Gastrocnemius medialis (tissue), 4 donors: Measurements from ENCODE around the gene HOXC6. TPM values are rescaled to one million over a fixed set of nuclear protein-coding genes. Genes with fewer than 3 reads are reported as not detected.

Source experiments
- ATAC-seq, 2 donors: fragments of 150-250 bp; one replicate each; pipeline ENCODE4 v1.9.1; 2016
- DNase-seq, 2 donors: peaks; one replicate each; pipeline ENCODE4 v3.0.0-alpha.2; 2019
- H3K27ac ChIP-seq, 4 donors: fragments of 200-600 bp; sonication (generic); 1 replicate in 1 of 4; 2 replicates in 3 of 4; pipeline ENCODE4 v1.5.1; 2016 to 2018; ENCODE audit warnings: mild to moderate bottlenecking in 2 of 4, moderate library complexity in 1 of 4
- H3K27me3 ChIP-seq, 3 donors: fragments of 200-600 bp; sonication (generic) in 2 of 3; 1 replicate in 1 of 3; 2 replicates in 2 of 3; pipeline versions ENCODE4 v1.5.1 to v1.6.0; 2016 to 2019; ENCODE audit warnings: mild to moderate bottlenecking in 1 of 3, moderate library complexity in 1 of 3
- H3K36me3 ChIP-seq, 2 donors: fragments of 200-600 bp; sonication (generic) in 1 of 2; one replicate each; pipeline ENCODE4 v1.5.1; 2017 to 2018
- H3K4me1 ChIP-seq, 2 donors: fragments of 200-600 bp; sonication (generic) in 1 of 2; one replicate each; pipeline ENCODE4 v1.5.1; 2016 to 2017; ENCODE audit warnings: mild to moderate bottlenecking in 2 of 2
- H3K4me3 ChIP-seq, 4 donors: fragments of 200-600 bp; sonication (generic) in 3 of 4; 1 replicate in 1 of 4; 2 replicates in 3 of 4; pipeline ENCODE4 v1.5.1; 2016 to 2019; ENCODE audit warnings: mild to moderate bottlenecking in 2 of 4
- H3K9me3 ChIP-seq, 3 donors: fragments of 200-600 bp; sonication (generic) in 2 of 3; 1 replicate in 1 of 3; 2 replicates in 2 of 3; pipeline ENCODE4 v1.5.1; 2016 to 2019
- POLR2A ChIP-seq, 2 donors: fragments of 450-650 bp; IDR thresholded peaks; one replicate each; pipeline ENCODE4 v1.6.1; 2017; ENCODE audit warnings: antibody characterized with exemption in 2 of 2, mild to moderate bottlenecking in 2 of 2, moderate library complexity in 2 of 2
- in situ Hi-C, 4 donors: fragments of 200-750 bp; cut with MboI; loops; one replicate each; pipeline versions ENCODE4 v1.15.0 to v1.8.0; 2017; ENCODE audit warnings: low sequenced_read_pairs in 4 of 4
- intact Hi-C: fragments of 100-400 bp; cut with DNase I; formaldehyde crosslinking; loops from one replicate; pipeline ENCODE4 v1.15.1; 2023; ENCODE audit warnings: low total_unique reads
- total RNA-seq, 4 donors: library from RNA; depleted of rRNA; stranded (reverse); fragments of >200 nt; gene quantifications; one replicate each; pipeline versions ENCODE4 v1.1.0 to v1.2.3, GENCODE V29; 2016
- TF ChIP-seq, protein P1 (sequence below), 5 experiments: fragments of 450-650 bp in 3 of 5; fragments of 200-600 bp in 2 of 5; sonication (generic) in 2 of 5; IDR thresholded peaks in 4 of 5; conservative IDR thresholded peaks in 1 of 5; 1 replicate in 4 of 5; 2 replicates in 1 of 5; pipeline ENCODE4 v1.5.1; 2016 to 2019; ENCODE audit warnings: antibody characterized with exemption in 5 of 5, mild to moderate bottlenecking in 3 of 5, moderate library complexity in 3 of 5

Gene HOXC6
- total RNA-seq, 4 donors from 2014 or later: 1.0 to 4.7 (median 3.8) TPM

DNA sequence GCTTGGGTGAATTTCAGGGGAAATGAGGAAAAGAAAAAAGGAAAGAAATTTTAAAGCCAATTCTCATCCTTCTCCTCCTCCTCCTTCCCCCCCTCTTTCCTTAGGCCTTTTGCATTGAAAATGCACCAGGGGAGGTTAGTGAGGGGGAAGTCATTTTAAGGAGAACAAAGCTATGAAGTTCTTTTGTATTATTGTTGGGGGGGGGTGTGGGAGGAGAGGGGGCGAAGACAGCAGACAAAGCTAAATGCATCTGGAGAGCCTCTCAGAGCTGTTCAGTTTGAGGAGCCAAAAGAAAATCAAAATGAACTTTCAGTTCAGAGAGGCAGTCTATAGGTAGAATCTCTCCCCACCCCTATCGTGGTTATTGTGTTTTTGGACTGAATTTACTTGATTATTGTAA, 27.3 kb downstream of the HOXC6 start:
- no peak for DNase-seq
- intact Hi-C loops: no loop called here
- H3K27ac ChIP-seq: no peak overlapping the region
- no peak overlapping the region for H3K4me3 ChIP-seq
- H3K4me1 ChIP-seq: peaks cover 4 to 10% of the 10 kb centered on the region in 2 donors
- in situ Hi-C loops: no loop called here
- H3K36me3 ChIP-seq: no peaks in the 10 kb centered on the region
- TF ChIP-seq, protein P1, sequence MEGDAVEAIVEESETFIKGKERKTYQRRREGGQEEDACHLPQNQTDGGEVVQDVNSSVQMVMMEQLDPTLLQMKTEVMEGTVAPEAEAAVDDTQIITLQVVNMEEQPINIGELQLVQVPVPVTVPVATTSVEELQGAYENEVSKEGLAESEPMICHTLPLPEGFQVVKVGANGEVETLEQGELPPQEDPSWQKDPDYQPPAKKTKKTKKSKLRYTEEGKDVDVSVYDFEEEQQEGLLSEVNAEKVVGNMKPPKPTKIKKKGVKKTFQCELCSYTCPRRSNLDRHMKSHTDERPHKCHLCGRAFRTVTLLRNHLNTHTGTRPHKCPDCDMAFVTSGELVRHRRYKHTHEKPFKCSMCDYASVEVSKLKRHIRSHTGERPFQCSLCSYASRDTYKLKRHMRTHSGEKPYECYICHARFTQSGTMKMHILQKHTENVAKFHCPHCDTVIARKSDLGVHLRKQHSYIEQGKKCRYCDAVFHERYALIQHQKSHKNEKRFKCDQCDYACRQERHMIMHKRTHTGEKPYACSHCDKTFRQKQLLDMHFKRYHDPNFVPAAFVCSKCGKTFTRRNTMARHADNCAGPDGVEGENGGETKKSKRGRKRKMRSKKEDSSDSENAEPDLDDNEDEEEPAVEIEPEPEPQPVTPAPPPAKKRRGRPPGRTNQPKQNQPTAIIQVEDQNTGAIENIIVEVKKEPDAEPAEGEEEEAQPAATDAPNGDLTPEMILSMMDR (IDR thresholded peaks at IDR 0.05 in 4 of 5, conservative IDR thresholded peaks at IDR 0.05 in 1 of 5): no peak
- TF ChIP-seq POLR2A (IDR thresholded peaks at IDR 0.05): no peak
- no peaks in the 10 kb centered on the region for H3K9me3 ChIP-seq
- H3K27me3 ChIP-seq: no peaks in the 10 kb centered on the region
- ATAC-seq: no peak

DNA sequence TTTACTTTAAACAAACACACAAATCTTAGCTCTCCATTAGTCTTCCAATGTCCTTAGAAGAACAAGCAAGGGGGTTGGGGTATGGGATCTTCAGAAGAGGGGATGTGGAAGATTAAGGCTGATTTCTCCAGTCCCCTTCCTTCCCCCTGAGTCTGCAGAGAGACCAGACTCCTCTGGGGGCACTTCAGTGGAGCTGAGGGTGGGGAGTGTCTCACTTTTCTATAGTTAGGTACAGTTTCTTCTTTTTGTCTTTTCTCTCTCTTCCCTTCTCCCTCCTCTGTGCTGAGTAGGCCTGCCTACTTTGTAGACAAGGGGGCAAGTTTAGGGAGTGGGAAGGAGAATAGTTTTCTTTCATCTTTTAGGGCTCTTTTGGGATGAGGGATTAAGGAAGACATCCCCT, 27.9 kb downstream of the HOXC6 start:
- Histone ChIP-seq H3K9me3 (no peaks in the 10 kb centered on the region), H3K27me3 (no peaks in the 10 kb centered on the region), H3K4me3 (no peak overlapping the region), H3K36me3 (no peaks in the 10 kb centered on the region), H3K4me1 (peaks cover 4 to 10% of the 10 kb centered on the region in 2 donors), H3K27ac (no peak overlapping the region)
- no peak for DNase-seq
- intact Hi-C loops: no loop called here
- no peak for ATAC-seq
- in situ Hi-C loops: no loop called here
- TF ChIP-seq, protein P1 (IDR thresholded peaks at IDR 0.05 in 4 of 5, conservative IDR thresholded peaks at IDR 0.05 in 1 of 5): no peak
- no peak for TF ChIP-seq POLR2A (IDR thresholded peaks at IDR 0.05)

DNA sequence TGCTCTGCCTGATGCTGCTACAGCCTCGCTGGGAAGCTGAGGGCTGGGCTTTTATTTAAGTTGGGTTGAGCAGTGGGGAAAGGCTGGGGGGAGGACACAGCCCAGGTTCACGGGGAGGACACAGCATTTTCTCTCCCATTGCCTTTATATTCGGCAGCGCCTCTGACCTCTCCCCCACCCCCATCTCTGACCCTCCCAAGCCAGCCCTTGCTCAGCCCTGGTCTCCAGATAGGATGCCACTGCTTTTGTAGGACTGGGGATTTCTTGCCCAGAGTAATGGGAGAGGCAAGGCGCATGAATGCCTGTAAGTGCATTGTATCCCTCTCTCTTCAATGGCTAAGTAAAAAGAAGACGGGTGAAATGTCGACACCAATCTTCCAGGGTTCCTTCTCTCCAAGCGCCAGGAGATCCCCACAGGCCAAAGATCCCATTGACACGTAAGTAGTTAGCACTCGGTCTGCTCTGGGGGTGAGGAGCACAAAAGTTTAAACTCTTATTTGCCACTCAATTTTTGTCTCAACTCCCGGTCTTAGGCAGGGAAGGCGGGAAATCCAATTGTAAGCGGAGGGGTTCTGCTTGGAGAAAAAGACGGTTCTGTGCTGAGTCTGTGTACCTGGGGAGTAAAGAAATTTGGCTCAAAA, 30.0 kb downstream of the HOXC6 start:
- H3K9me3 ChIP-seq: no peaks in the 10 kb centered on the region
- no peak overlapping the region for H3K27ac ChIP-seq
- H3K4me1 ChIP-seq: peaks cover under 1 to 4% of the 10 kb centered on the region in 2 donors
- no peak for ATAC-seq
- no peaks in the 10 kb centered on the region for H3K27me3 ChIP-seq
- no peaks in the 10 kb centered on the region for H3K36me3 ChIP-seq
- no peak overlapping the region for H3K4me3 ChIP-seq
- intact Hi-C loops: no loop called here
- TF ChIP-seq, protein P1 (IDR thresholded peaks at IDR 0.05 in 4 of 5, conservative IDR thresholded peaks at IDR 0.05 in 1 of 5): no peak
- TF ChIP-seq POLR2A (IDR thresholded peaks at IDR 0.05): no peak
- no peak for DNase-seq
- in situ Hi-C loops: no loop called here

DNA sequence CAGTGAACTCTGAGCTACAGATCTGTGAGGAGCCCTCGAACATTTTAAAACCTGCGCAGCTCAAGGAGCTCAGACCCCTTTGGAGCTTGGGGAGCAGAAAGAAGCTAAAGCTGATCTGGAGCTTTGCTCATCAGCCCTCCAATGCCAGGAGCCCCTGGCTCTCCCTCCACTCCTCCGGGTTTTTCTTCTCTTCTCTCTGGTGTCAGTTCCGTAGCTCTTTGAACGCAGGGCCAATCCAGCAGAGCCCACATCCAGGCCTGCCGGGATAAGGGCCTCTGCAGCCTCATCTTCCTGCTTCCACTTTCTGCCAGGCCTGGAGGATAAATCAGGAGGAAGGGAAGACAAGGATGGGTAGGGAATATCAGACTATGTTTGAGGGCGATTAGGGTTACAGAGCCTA, 31.4 kb downstream of the HOXC6 start:
- H3K36me3 ChIP-seq: no peaks in the 10 kb centered on the region
- H3K9me3 ChIP-seq: no peaks in the 10 kb centered on the region
- DNase-seq (no peak), ATAC-seq (no peak)
- no peaks in the 10 kb centered on the region for H3K4me1 ChIP-seq
- no peaks in the 10 kb centered on the region for H3K27me3 ChIP-seq
- no peak overlapping the region for H3K27ac ChIP-seq
- TF ChIP-seq POLR2A (IDR thresholded peaks at IDR 0.05): no peak
- TF ChIP-seq, protein P1 (IDR thresholded peaks at IDR 0.05 in 4 of 5, conservative IDR thresholded peaks at IDR 0.05 in 1 of 5): no peak
- H3K4me3 ChIP-seq: no peak overlapping the region
- intact Hi-C loops (no loop called here), in situ Hi-C loops (no loop called here)
